IPS DF 4.7 (cell line): Measurements from ENCODE around the gene SMAD3.
"Not testable (repeated sequence)": the region's sequence is repeated elsewhere in the genome, so short reads cannot be mapped to it uniquely, and the experiment has no call there.

Experiments
- DNase-seq: peaks from one replicate; pipeline ENCODE4 v3.0.0-alpha.2; 2013; ENCODE audit warnings: low spot score; ENCODE audit errors: extremely low read depth

The SMAD3 gene

DNA sequence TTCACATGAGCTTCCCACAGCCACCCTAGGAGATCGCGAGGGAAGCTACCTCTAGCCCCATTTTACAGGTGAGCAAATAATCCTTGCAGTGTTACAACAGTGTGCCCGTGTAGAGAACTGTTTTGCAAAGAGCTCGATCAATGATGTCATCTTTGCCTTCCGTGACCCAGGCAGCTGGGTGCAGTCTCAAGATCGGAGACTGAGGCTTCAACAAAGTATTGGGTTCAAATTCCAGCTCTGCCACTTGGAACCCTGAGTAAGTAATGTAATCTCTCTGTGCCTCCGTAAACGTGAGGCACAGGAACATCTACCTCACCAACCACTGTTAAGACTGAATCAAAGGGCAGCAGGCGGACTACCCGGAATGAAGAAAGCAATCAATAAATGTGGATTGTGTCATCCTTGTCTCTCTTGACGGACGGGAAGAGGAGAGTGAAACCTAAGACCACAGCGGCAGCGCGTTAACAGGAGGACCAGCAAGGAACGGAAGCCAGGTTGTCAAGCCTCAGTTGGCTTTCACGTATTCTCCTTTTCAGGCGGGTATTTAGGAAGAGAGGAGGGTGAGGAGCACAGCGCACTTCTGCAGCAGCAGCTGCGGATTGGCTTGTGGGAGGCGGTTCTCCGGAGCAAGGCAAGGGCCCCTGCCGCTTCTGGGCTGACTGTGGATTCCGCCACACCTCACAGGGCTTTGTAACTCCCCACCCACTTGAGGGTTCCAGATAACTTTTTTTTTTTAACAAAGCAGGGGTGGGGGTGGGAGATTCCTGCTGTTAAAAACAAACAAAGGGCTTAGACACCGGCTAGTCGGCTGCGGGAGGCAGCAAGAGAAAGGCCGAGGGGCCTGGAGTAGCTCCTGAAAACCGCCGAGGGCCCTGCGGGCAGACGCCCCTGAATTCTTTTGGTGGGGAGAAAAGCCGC lies 1.5 kb upstream of the SMAD3 start:
- DNase-seq = peak; percentile 64

DNA sequence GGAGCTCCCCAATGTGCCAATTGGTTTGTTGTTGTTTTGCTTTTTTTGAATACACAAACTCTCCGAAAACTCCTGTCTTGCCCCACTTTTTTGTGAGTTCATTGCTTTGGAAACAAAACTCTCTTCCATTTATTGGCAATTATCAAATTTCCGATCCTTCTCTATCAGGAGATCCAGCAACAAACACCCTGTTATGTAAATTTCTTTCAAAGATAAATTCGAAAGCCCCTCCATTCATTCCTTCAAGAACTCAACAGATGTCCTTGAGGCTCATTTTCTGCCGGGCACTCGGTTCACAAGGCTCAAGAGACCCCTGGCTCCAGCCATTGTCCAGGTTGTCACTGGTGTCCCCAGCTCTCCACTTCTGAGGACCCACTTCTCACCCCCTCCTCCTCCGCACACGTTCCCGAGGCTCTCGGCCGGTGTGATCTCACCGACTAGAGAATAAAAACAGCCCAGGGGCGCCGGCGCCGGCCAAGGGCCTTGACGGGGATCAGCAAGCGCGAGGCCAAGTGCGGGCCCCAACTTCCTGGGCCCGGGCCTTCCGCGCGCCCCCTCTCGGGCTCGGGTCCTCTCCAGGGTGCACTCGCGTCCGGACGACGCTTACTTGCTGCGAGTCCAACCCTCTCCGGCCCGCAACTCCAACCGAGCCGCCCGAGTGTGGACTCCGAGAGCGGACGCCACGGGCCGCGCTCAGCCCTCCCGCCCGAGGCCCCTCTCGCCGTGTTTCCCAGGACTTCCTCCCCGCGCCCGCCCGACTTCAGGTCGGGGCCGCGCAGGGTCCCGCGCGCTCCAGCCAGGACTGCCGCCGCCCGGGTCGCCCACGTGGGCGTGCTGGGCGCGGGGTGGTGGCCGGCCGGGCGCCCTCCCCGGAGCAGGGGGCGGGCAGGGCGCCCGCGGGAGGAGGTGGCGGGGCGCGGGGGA lies 533 bp upstream of the SMAD3 start:
- DNase-seq = no peak

- DNase-seq = no peak
These were observed 898 bp downstream of the SMAD3 start for GRCh38 chr15:67066041-67066958.

DNA sequence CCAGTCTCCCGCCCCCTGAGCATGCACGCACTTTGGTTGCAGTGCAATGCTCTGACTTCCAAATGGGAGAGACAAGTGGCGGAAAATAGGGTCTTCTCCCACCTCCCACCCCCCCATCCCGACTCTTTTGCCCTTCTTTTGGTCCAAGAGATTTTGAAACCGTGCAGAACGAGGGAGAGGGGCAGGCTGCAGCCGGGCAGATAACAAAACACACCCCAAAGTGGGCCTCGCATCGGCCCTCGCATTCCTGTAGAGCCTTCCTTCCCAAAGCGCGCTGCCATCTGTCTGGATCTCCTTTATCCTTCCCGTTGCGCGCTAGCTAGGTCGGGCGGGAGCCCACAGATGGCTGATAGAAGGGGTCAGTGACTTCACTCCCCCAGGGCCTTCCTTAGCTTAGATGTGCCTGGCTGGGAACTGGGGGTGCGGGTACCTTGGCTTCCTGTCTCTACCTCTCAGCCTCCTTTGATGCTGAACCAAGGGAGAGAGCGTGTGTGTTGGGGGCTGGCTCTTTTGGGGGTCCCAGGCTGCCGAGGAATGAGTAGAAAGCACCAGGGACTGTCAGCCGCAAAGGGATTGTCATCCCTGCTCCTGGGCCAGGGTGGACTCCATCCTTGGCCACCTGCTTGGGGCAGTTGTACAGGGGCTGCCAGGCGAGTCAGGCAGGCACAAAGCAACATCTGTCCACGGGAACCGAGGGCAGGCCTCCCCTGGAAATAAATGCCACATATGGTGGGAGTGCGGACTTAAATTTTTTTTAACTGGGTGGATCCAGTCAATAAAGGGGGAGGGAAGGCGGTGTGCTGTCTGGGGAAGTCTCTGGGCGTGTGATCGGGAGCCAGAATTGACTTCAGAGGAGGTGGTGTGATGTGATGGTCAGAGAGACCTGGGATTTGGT lies 1.8 kb downstream of the SMAD3 start:
- DNase-seq = no peak

DNA sequence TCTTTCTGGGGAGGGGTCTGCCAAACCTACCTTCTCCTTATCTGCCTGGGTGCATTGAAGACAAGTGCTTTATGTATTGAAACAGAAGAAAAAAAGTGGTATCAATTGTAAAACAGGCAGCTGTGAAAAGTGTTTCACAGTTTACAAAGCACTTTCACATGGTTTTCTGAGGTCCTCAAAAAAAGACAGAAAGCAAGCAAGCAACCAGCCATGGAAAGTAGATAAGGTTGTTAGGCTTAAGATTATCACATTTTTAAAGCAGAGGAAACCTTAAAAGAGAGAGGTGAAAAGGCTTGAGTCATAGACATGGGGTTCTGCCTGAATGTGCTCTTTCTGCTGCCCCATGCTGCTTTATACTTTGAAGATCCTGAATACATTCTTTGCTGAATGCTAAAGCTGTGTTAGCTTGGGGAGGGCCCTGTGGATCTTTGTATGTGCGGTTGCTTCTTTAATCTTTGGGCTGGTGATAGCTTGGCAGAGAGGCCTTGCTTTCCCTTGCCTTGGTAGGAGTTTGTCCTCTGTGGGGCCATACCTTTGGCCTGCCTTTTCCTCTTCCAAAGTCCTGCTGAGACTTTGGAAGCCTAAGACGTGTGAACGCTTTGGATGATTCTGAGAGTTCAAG lies 2.6 kb downstream of the SMAD3 start:
- no peak for DNase-seq

- no peak for DNase-seq
These were observed 3.5 kb downstream of the SMAD3 start for GRCh38 chr15:67068710-67069400.

GRCh38 chr15:67070150-67070549 lies 4.7 kb downstream of the SMAD3 start:
- DNase-seq = no peak

DNA sequence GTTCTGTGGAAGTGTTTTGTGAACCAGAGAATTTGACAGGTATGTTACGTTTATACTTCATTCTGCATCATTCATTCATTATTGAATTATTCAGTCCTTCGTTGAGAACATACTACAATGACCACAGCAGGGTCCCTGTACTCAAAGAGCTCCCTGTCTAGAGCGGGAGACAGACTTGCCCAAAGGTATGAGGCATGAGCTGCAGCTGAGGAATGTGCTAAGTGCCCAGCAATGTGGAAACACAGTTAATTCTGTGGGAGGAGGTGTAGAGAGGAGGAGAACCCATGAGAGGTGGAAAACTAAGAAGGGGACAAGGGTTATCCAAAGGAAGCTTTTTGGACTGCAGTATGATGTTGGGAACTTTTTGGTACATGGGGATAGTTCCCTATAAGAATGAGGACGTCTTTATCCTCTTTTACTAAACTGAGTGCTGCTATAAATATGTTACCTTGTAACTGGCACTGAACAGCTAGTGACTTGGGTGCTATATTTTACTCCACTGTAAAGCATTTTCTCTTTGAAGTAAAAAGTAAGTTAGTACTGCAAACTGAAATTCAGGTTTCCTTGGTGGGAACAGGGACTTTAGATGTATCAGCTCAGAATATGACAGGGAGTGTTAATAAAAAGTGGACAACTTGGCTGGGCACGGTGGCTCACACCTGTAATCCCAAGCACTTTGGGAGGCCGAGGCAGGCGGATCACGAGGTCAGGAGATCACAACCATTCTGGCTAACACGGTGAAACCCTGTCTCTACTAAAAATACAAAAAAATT lies 5.7 kb downstream of the SMAD3 start:
- DNase-seq = no peak

GRCh38 chr15:67072442-67072841 lies 7.0 kb downstream of the SMAD3 start:
- DNase-seq = no peak

DNA sequence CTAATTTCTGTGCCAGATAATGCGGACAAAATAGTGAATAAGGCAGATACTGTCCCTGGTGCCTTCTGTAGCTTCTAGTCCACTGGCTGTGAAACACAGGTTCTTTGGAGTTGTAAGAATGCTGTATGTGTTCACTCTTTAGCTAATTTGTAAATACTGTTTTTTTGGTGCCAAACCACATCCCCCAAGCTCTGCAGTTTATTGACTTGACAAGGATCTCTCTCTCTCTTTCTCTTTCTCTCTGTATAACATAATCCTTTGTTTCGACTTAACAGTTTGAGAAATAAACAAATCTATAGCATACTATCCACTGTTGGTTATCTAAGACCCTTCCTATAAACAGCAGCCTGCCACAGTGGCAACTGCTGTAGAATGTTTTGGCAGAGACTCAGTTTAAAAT lies 7.6 kb downstream of the SMAD3 start:
- DNase-seq = no peak

- no peak for DNase-seq
These were observed 9.5 kb downstream of the SMAD3 start for GRCh38 chr15:67074886-67075229.

DNA sequence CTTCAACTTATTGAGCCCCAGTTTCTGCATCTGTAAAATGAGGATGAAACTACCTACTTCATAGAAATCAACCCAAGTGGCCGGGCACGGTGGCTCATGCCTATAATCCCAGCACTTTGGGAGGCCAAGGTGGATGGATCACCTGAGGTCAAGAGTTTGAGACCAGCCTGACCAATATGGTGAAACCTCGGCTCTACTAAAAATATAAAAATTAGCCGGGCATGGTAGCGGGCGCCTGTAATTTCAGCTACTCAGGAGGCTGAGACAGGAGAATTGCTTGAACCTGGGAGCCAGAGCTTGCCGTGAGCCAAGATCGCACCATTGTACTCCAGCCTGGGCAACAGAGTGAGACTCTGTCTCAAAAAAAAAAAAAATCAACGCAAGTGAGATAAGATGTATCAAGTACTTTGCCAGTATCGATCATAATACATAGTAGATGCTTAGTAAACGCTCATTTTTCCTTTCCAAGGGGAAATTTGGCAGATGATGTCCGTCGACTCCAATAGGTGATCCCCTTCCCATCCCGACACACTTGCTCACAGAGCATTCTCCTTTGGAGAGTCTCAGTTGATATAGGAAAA lies 10.2 kb downstream of the SMAD3 start:
- not testable (repeated sequence) for DNase-seq

DNA sequence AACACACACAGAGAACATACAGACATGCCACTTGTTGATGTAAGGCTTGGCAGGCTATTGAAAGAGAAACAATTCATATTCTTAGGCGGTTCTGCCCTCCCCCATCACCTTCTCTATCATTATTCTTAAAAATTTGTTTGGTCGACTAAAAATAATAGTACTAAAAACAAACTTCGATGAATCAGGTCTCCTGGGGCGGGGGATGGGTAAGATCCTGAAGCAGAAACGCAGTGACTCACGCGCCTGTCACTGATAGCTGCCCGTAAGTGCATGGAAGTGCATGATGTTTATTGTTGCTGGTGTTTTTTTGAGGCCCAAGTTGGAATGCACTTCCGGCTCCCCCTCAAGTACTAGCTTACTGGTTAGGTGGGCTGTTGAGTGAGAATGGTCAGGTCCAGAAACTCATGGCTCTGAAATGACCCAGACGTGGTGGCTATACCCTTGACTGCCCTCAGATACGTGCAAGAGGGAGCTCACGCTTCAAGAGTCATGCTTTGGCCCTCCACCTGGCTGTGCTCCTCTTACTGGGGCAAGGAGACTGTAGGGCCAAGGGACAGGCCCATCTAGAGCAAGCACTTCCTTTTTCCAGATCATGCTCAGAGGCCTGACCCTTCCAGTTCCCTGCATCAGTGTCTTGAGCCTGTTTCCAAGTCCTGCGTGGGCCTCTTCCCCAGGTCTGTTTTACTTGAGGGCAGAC lies 10.9 kb downstream of the SMAD3 start:
- no peak for DNase-seq

- no peak for DNase-seq
These were observed 12.3 kb downstream of the SMAD3 start for GRCh38 chr15:67077641-67078215.

GRCh38 chr15:67079361-67079760 lies 14.0 kb downstream of the SMAD3 start:
- no peak for DNase-seq

GRCh38 chr15:67080118-67080899 lies 14.9 kb downstream of the SMAD3 start:
- no peak for DNase-seq
